NCI-H82 treated with DMSO at 0.1 percent for 48 hours (cell line): ENCODE measurements around the gene UNCX.
"Not testable (repeated sequence)": the region's sequence is repeated elsewhere in the genome, so short reads cannot be mapped to it uniquely, and the experiment has no call there.

Experiments used
- DNase-seq: peaks from one replicate; lab custom pipeline; 2025; ENCODE audit not compliant: unreplicated experiment; lab: John Stamatoyannopoulos, UW

UNCX gene

GRCh38 chr7:1274121-1274875 lies 41.6 kb downstream of the UNCX start:
- no peak for DNase-seq

DNA sequence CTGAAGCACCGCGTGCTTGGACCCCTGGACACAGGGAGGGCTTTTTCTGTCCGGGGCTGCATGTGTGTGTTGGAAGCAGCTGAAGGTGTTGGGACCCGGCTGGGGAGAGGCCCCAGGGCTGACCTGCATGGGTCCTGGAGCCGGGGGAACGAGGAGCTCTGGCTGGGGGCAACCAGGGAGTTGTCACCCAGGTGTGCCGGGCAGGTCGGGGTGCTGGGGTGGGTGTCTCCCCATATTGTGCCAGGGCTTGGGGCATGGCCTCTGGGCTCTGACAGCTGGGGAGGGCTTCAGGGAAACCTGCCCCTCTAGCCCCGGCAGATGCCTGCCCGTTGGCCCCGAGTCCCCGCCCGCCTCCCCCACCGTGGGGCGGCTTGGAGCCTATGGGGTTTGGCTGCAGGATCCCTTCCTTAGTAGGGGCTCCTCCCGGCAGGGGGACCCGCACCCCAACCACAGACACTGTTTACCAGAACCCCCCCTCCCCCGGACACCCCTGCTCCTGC lies 42.3 kb downstream of the UNCX start:
- DNase-seq = no peak

- no peak for DNase-seq
These were observed 43.0 kb downstream of the UNCX start for GRCh38 chr7:1275451-1276381.

DNA sequence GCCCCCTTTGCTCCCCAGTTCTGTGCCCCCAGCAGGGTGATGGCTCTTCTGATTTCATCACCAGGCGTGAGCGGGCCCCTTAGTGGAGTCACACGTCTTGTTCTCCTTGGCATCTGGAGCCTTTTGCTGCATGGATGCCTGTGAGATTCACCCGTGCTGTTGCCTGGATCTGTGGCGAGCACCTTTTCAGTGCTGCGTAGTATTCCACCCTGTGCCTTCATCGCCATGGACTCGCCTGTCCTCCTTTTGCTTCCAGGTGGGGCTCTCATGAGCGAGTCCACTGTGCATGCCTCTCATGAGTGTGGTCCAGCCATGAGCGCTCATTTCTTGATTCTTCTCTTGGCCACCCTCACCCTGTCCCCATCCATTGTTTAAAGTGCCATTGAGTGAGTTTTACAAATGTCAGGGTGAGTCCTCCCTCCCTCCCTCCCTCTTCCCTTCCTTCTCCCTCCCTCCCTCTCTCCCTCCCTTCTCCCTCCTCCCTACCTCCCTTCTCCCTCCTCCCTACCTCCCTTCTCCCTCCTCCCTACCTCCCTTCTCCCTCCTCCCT lies 44.0 kb downstream of the UNCX start:
- no peak for DNase-seq

DNA sequence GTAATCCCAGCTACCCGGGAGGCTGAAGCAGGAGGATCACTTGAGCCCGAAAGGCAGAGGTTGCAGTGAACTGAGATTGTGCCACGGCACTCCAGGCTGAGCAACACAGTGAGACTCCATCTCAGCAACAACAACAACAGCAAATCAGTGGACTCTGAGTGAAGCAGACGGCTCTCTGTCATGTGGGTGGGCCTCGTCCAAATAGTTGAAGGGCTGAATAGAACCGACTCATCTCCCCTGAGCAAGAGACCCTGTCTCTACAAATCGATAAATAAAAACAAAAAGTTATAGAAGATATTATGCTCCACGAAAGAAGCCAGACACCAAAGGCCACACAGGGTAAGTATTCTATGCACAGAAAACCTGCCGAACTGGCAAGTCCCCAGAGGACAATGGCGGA lies 45.9 kb downstream of the UNCX start:
- no peak for DNase-seq

DNA sequence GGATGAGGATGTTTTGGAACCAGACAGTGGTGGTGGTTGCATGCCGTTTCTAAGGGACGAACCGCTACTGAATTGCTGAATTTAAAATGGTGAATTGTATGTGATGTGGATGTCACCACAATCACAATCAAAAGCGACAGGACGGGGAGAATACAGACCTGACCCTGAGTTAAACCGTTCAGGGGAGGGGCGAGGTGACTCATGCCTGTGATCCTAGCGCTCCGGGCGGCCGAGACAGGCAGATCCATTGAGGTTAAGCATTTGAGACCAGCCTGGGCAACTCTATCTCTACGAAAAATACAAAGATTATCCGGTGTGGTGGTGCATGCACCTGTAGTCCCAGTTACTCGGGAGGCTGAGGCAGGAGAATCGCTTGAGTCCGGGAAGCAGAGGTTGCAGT lies 46.4 kb downstream of the UNCX start:
- no peak for DNase-seq

GRCh38 chr7:1279895-1280294 lies 47.2 kb downstream of the UNCX start:
- not testable (repeated sequence) for DNase-seq

DNA sequence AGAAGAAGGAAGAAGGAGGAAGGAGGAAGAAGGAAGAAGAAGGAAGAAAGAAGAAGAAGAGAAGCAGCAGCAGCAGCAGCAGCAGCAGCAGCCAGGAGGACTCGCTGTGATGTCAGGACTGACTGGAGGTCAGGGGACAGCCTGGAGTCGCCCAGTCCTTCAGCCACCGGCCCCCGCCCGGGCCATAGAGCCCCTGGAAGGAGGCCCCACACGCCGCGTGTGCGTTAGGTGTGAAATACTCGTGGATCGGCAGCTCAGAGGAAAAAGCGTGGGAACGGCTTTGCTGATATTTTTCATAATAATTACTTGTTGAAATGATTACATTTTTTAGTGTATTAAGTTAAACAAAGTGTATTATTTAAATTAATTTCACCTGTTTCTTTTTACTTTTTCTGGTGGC lies 48.4 kb downstream of the UNCX start:
- DNase-seq = no peak

DNA sequence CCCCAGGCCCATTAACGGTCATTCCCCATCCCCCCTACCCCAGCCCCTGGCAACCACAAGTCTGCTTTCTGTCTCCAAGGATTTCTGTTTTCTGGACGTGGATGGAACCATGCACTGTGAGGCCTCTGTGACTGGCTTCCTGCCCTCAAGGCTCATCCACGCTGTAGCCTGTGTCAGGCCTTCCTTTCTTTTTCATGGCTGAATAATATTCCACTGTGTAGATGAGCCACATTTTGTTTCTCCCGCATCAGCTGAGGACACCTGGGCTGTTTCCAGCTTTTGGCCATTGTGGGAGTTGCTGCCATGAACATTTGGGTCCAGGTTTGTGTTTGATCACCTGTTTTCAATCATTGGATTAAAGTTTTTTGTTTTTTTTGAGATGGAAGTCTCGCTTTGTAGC lies 50.0 kb downstream of the UNCX start:
- no peak for DNase-seq

GRCh38 chr7:1283337-1283736 lies 50.7 kb downstream of the UNCX start:
- no peak for DNase-seq

DNA sequence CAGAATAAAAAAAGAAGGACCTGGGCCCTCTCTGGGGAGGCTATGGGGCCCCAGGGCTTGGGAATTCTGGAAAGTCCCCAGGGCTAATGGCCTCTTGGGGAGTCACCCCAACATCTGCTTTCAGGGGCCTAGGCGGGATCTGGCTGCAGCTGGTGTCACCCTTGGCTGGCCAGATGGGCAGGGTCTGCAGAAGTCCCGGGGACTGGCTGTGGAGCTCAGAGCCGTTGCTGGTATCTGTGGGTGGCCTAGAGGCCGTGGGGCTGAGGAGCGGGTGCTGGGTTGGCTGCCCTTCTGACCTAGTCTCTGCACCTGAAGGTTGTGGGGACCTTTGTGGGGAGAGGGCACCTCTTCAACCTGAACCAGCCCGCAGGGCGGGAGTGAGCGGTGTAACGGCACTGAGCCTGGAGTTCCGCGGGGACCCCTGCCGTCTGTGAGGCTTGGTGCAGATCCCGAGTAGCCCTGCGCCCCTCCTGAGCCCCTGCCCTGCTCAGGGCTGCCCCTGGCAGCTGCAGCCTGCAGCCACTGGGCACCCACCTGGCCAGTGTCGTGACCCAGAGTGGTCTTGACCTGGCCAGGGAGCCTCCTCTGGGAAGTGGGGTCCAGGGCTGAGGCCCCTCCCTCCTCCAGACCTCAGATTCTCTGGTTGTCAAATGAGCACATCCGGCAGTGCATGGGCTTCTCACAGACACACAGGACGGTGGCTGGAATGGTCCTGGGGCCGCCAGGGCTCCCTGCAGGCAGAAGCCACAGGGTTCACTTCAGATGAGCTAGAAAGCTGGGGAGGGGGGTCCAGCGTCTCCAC lies 51.5 kb downstream of the UNCX start:
- DNase-seq = no peak

DNA sequence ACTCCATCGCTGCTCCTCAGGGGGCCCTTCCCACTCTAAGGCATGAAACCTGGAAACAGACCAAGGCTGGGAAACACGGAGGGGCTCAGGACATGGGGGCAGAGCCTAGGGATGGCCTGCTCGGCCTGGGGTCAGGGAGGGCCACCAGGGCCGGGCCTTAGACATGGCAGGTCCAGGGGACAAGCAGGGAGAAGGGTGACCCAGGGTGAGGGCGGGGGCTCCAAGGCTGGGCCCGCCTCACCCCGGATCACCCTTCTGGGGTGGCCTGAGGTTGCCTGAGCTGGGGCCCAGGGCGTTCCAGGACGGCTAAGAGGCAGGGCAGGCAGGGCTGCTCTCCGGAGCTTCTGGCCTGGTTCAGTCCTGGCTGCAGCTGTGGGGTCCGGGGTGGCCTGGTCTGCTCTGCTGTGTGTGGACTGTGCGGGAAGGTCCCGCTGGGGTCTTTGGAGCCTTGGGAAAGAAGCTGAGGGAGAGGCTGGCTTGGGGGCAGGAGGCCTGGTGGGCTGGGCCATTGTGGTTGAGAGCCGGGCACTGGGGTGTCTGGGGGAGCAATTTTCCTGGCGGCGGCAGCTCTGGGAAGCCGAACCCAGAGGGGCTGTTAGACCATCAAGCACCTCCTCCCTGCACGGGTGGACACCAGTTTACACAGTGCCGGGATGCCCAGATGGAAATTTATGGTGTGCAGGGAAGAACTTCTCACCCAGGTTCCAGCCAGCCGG lies 52.2 kb downstream of the UNCX start:
- DNase-seq = no peak

- DNase-seq = no peak
These were observed 53.1 kb downstream of the UNCX start for GRCh38 chr7:1285556-1286301.
